Small intestine (tissue), 7 donors: ENCODE data around the gene NUDT14. TPM values are rescaled to one million over a fixed set of nuclear protein-coding genes. Genes with fewer than 3 reads are reported as not detected.

ENCODE experiments used
- DNase-seq, 2 donors: peaks; one replicate each; pipeline versions ENCODE4 v3.0.0 to v3.0.0-alpha.2; 2013
- FAIRE-seq: peaks from 2 replicates; lab custom pipeline; 2012; peaks lifted over from hg19 to GRCh38; lab: Jason Lieb, UNC
- H3K27ac ChIP-seq, 3 donors: one replicate each; pipeline ENCODE4 v1.5.1; 2013; ENCODE audit warnings: low read length in 2 of 3, mild to moderate bottlenecking in 2 of 3, control low read depth in 1 of 3, inconsistent platforms in 1 of 3, low read depth in 1 of 3, moderate library complexity in 1 of 3
- H3K27me3 ChIP-seq, 3 donors: one replicate each; pipeline ENCODE4 v1.6.1; 2013; ENCODE audit warnings: low read length in 3 of 3, inconsistent platforms in 1 of 3; ENCODE audit not compliant: control insufficient read depth in 3 of 3, insufficient read depth in 3 of 3
- H3K36me3 ChIP-seq, 3 donors: one replicate each; pipeline ENCODE4 v1.6.1; 2013; ENCODE audit warnings: low read length in 3 of 3, inconsistent platforms in 1 of 3, low read depth in 1 of 3, mild to moderate bottlenecking in 1 of 3, moderate library complexity in 1 of 3; ENCODE audit not compliant: control insufficient read depth in 3 of 3, insufficient read depth in 2 of 3
- H3K4me1 ChIP-seq, 3 donors: one replicate each; pipeline ENCODE4 v1.6.1; 2013; ENCODE audit warnings: low read length in 2 of 3, inconsistent platforms in 1 of 3, low read depth in 1 of 3, mild to moderate bottlenecking in 1 of 3, moderate library complexity in 1 of 3; ENCODE audit not compliant: control insufficient read depth in 3 of 3, insufficient read depth in 2 of 3
- H3K4me3 ChIP-seq, 3 donors: one replicate each; pipeline ENCODE4 v1.5.1; 2013; ENCODE audit warnings: low read length in 3 of 3, control low read depth in 1 of 3, inconsistent platforms in 1 of 3, low read depth in 1 of 3, mild to moderate bottlenecking in 1 of 3, moderate library complexity in 1 of 3
- H3K9me3 ChIP-seq, 2 donors: one replicate each; pipeline ENCODE4 v1.6.1; 2013; ENCODE audit warnings: low read depth in 1 of 2, low read length in 1 of 2; ENCODE audit not compliant: control insufficient read depth in 2 of 2, insufficient read depth in 1 of 2
- WGBS, 3 donors: extraction: QIAGEN DNeasy Blood & Tissue Kit; methylation state at CpG; one replicate each; pipeline ENCODE4 v1.1.7; 2013; 5-methylcytosine and 5-hydroxymethylcytosine counted together
- polyA plus RNA-seq, 4 donors: library from polyadenylated mRNA; stranded (reverse) in 3 of 4; unstranded in 1 of 4; fragments of 200-250 nt in 3 of 4; fragments of 120-200 nt in 1 of 4; gene quantifications; one replicate each; pipeline versions ENCODE4 v1.2.1 to v1.2.3, GENCODE V29; 2013
- donor health status: healthy with polysubstance abuse.
- donor health status: control.
- donor health status: control.
- donor health status: Bipolar disorder and iron deficiency.
- donor health status: healthy.

NUDT14 gene
- polyA plus RNA-seq, 4 donors: 25.9 to 68.1 (median 51.7) TPM

DNA sequence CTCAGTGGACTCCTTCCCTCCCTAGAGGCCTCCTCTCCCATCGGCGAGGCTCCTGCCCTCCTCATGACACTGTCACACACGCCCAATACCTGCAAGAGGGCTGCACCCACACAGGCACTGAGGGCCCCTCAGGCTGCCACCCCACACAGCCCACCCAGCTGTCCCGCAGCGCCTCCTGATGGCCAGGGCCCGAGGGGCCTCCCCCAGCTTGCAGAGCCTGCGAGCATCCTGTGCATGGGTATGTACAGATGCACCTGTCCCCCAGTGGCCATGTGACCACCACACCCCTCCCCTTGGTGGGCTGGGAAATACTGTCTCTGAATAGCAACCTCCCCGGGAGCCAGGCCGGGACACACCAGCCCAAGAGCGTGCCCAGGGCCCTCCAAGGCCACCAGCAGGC lies 19.0 kb upstream of the NUDT14 start:
- no peak overlapping the region for H3K27ac ChIP-seq
- H3K27me3 ChIP-seq: peaks cover 12 to 76% (median 20%) of the 10 kb centered on the region in 3 donors
- 71 to 79% (median 76%) methylated on average over 7 to 10 of the region's 10 CpGs for WGBS, 3 donors
- no peak overlapping the region for H3K4me3 ChIP-seq
- no peaks in the 10 kb centered on the region for H3K9me3 ChIP-seq
- H3K36me3 ChIP-seq: no peaks in the 10 kb centered on the region
- FAIRE-seq (no peak), DNase-seq (no peak)
- peaks cover 0 to 5% (median 2%) of the 10 kb centered on the region in 3 donors for H3K4me1 ChIP-seq

DNA sequence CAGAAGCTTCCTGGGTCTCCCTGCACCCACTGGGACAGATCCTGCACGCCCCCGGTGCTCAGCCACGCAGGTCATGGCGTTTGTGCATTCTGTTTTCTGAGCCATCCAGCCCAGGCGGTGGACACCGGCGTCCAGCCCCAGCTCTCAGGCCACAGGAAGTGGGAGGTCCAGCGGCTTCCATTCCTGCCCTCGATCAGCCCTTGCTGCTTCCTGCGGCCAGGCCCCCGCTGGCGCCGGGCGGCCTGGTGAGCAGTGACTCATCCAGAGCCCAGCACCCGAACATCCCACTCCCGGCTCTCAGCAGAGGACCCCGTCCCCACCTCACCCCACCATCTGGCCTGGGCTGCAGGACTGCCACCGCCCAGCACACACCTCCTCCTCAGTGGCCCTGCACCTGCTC lies 18.0 kb upstream of the NUDT14 start:
- Histone ChIP-seq H3K4me1 (peaks cover 0 to 5% (median 2%) of the 10 kb centered on the region in 3 donors), H3K27ac (peak overlapping the region in 1 of 3 donors; percentile 1), H3K9me3 (no peaks in the 10 kb centered on the region), H3K27me3 (peaks cover 12 to 86% (median 22%) of the 10 kb centered on the region in 3 donors), H3K36me3 (no peaks in the 10 kb centered on the region), H3K4me3 (no peak overlapping the region)
- FAIRE-seq: no peak
- WGBS, 3 donors: 47 to 69% (median 61%) methylated on average over 18 of the region's 18 CpGs
- no peak for DNase-seq

DNA sequence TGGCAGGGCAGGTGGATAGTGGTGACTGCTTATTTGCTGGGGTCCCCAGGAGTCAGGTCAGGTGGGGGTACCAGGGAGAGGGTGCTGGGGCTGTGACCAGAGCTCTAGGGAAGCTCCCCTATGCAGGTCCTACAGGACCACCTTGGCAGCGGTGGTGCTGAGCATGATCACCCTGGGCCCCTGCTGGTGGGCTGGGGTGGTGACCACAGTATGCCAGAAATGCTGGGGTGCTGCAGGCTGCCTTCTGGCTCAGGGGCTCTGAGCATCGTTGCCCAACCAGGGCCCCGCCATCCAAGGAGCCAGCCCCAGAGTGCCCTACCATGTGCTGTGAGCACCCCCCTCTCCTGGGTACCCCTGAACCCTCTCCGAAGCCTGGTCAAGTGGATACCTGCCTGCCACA lies 17.5 kb upstream of the NUDT14 start:
- Histone ChIP-seq H3K36me3 (no peaks in the 10 kb centered on the region), H3K4me1 (peaks cover 0 to 6% (median 2%) of the 10 kb centered on the region in 3 donors), H3K4me3 (no peak overlapping the region), H3K9me3 (no peaks in the 10 kb centered on the region), H3K27me3 (peaks cover 12 to 89% (median 22%) of the 10 kb centered on the region in 3 donors), H3K27ac (peak overlapping the region in 1 of 3 donors; percentile 1)
- WGBS, 3 donors: 68 to 80% (median 77%) methylated on average over 4 of the region's 4 CpGs
- no peak for DNase-seq
- FAIRE-seq: no peak

DNA sequence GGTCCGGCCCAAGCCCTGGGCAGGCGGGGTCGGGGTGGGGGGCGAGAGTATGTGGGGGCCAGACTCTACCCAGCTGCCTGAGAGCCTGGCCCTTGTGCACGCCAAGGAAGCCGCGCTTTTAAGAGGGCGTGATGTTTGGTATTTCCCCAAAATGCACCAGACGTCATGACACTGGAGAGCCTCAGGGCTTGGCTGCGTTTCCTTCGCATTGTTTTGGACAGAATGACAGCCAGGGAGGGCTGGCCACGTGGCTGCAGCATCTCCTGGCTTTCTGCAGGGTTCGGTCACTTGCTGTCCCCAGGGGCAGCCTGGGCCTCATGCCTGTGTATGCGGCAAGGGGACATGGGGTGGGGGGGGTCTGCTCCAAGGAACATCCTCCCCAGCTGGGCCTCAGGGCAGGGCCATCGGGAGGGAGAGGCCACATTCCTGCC lies 16.1 kb upstream of the NUDT14 start:
- Histone ChIP-seq H3K27me3 (peaks cover 12 to 84% (median 22%) of the 10 kb centered on the region in 3 donors), H3K27ac (peak overlapping the region in 1 of 3 donors; percentile 28), H3K4me3 (no peak overlapping the region), H3K36me3 (no peaks in the 10 kb centered on the region), H3K4me1 (peaks cover 0 to 9% (median 2%) of the 10 kb centered on the region in 3 donors), H3K9me3 (no peaks in the 10 kb centered on the region)
- FAIRE-seq: no peak
- 8 to 11% (median 10%) methylated on average over 14 to 15 of the region's 15 CpGs for WGBS, 3 donors
- DNase-seq: no peak

DNA sequence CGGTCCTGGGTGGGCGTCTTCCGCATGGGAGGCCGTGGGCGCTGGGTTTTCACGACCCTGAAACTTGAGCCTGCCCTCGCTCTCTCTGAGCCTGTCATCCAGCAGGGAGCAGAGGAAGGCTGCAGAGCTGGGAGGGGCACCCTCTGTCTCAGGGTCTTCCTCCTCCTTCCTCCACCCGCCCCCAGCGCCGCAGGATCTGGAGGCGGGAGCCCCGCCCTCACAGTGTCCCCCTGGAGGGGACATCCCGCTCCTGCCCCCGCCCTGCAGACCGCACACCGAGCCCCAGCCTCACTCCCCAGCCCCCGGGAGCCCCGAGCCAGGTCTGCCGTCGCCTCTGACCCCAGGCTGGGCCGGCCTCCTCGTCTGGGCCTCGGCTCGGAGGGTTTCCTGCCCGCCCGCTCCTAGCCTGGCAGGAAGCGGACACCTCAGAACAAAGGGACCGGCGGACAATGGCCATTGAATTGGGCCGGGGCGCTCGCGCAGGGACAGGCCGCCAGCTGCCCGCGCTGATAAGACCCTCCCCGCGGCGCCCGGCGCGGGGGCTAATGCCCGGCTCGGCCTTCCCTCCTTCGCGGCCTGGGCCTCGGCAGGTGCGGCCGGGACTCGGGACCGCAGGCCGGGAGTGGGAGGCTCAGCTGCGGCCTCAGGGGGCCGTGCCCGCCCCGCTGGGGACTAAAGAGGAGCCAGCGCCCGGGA lies 15.3 kb upstream of the NUDT14 start:
- WGBS, 3 donors: 3 to 5% (median 4%) methylated on average over 45 to 58 of the region's 58 CpGs
- FAIRE-seq: no peak
- no peak for DNase-seq
- Histone ChIP-seq H3K4me3 (no peak overlapping the region), H3K27me3 (peaks cover 12 to 76% (median 22%) of the 10 kb centered on the region in 3 donors), H3K9me3 (no peaks in the 10 kb centered on the region), H3K4me1 (peaks cover 0 to 9% (median 2%) of the 10 kb centered on the region in 3 donors), H3K27ac (peak overlapping the region in 1 of 3 donors; percentile 28), H3K36me3 (no peaks in the 10 kb centered on the region)

DNA sequence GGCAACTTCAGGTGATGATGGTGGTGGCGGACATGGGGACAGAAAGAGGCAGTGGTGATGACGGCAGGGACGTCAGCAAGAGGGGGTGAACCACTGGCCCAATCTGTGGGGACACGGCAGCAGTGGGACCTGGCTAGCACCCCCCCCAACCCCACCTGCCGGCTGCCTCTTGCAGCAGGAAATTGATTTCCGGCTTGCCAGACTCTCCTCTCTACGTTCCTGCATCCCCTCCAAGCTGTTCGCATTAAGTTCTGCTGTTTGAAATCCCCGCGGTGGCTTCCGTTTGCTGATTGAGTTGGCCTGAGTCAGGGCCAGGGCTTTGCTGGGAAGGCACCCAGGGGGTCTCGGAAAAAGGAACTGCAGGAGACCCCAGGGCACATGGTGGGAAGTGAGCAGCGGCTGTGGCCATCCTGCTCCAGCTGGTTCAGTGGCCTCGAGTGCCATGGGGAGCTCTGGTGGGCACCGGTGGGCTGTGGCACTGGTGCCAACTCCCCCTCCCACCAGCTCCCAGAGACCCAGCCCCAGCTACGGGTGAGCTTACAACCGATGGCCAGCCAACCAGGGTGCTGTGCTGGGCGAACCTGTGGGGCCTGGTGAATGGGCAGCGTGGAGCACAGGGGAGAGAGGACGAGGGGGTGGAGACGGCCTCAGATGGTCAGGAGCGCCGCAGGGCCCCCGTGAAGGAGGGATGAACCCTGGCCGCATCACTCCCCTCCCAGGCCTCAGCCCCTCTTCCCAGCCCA lies 14.6 kb upstream of the NUDT14 start:
- H3K27me3 ChIP-seq: peaks cover 12 to 72% (median 18%) of the 10 kb centered on the region in 3 donors
- H3K4me1 ChIP-seq: peaks cover 0 to 9% (median 2%) of the 10 kb centered on the region in 3 donors
- FAIRE-seq (no peak), DNase-seq (no peak)
- no peaks in the 10 kb centered on the region for H3K9me3 ChIP-seq
- no peaks in the 10 kb centered on the region for H3K36me3 ChIP-seq
- WGBS, 3 donors: 27 to 38% (median 29%) methylated on average over 25 of the region's 25 CpGs
- no peak overlapping the region for H3K4me3 ChIP-seq
- H3K27ac ChIP-seq: peak overlapping the region in 1 of 3 donors; percentile 25

DNA sequence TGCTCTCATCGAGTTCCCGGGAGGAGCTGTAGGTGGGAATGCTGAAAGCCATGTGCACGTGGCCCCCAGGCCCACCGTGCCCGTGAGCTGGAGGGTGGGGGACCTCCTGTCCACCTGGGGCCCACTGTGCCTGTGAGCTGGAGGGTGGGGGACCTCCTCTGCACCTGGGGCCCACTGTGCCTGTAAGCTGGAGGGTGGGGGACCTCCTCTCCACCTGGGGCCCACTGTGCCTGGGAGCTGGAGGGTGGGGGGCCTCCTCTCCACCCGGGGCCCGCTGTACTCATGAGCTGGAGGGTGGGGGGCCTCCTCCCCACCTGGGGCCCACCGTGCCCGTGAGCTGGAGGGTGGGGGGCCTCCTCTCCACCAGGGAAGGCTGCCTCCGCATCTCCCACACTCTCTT lies 13.9 kb upstream of the NUDT14 start:
- Histone ChIP-seq H3K4me3 (no peak overlapping the region), H3K4me1 (peaks cover 0 to 9% (median 2%) of the 10 kb centered on the region in 3 donors), H3K27me3 (peaks cover 12 to 66% (median 17%) of the 10 kb centered on the region in 3 donors), H3K36me3 (no peaks in the 10 kb centered on the region), H3K27ac (peak overlapping the region in 1 of 3 donors; percentile 25), H3K9me3 (no peaks in the 10 kb centered on the region)
- FAIRE-seq (no peak), DNase-seq (no peak)
- 72 to 76% (median 76%) methylated on average over 8 to 10 of the region's 10 CpGs for WGBS, 3 donors
